K562 (cell line): Measurements from ENCODE around the gene AJAP1. TPM values are rescaled to one million over a fixed set of nuclear protein-coding genes. Genes with fewer than 3 reads are reported as not detected.

ENCODE experiments used
- ATAC-seq: fragments of 200-7000 bp; cut with Tn5 transposase; 3 replicates; pipeline ENCODE4 v1.9.1; 2020; ENCODE audit warnings: moderate library complexity
- BruUV-seq: library from RNA; stranded (reverse); fragments of 400-500 nt; replicated peaks from 2 replicates; lab custom pipeline; 2021; lab: Mats Ljungman, UMichigan
- CTCF ChIA-PET: fragments of 300-600 bp; formaldehyde crosslinking; extraction: SDS; loops from one replicate; lab custom pipeline; 2021; ENCODE audit warnings: low intra/inter-chr PET ratio; lab: Yijun Ruan, JAX
- POLR2A ChIA-PET: fragments of 300-600, 350-650 bp; sonication (Branson Sonifier 250); formaldehyde crosslinking; extraction: SDS; loops from one replicate; lab custom pipeline; 2021; ENCODE audit warnings: antibody characterized with exemption, inconsistent platforms; lab: Yijun Ruan, JAX
- DNase-seq, 4 experiments: peaks; one replicate each; pipeline versions ENCODE4 v3.0.0 to v3.0.0-alpha.2; 2011 to 2018; ENCODE audit warnings: low spot score in 3 of 4, mixed read lengths in 3 of 4; ENCODE audit errors: extremely low read depth in 1 of 4
- FAIRE-seq: peaks from 2 replicates; lab custom pipeline; 2011; peaks lifted over from hg19 to GRCh38; lab: Jason Lieb, UNC
- H2AFZ ChIP-seq: 2 replicates; pipeline ENCODE4 v1.6.0; 2011; ENCODE audit warnings: low read depth, low read length, control low read depth, inconsistent platforms
- H3K27ac ChIP-seq: fragments of 200-600 bp; 3 replicates; pipeline ENCODE4 v1.8.0; 2011; ENCODE audit warnings: low read depth, mild to moderate bottlenecking, control low read depth, inconsistent platforms, low read length, moderate library complexity, mixed read lengths; ENCODE audit errors: extremely low read depth
- H3K27me3 ChIP-seq, 2 experiments: fragments of 300-600 bp in 1 of 2; 2 replicates in 1 of 2; 3 replicates in 1 of 2; pipeline versions ENCODE4 v1.6.0 to v1.8.0; 2011; ENCODE audit warnings: inconsistent platforms in 2 of 2, low read length in 2 of 2, mild to moderate bottlenecking in 1 of 2, mixed read lengths in 1 of 2, moderate library complexity in 1 of 2; ENCODE audit not compliant: control insufficient read depth in 2 of 2, insufficient read depth in 2 of 2
- H3K36me3 ChIP-seq: fragments of 300-600 bp; 3 replicates; pipeline ENCODE4 v1.8.0; 2011; ENCODE audit warnings: mild to moderate bottlenecking, low read length, inconsistent platforms; ENCODE audit not compliant: control insufficient read depth, insufficient read depth
- H3K4me1 ChIP-seq, 2 experiments: fragments of 200-600 bp in 1 of 2; replicated peaks in 1 of 2; 2 replicates in 1 of 2; 3 replicates in 1 of 2; pipeline versions ENCODE4 v1.5.1 to v1.8.0; 2011; ENCODE audit warnings: inconsistent platforms in 2 of 2, low read length in 2 of 2, mild to moderate bottlenecking in 1 of 2, mixed read lengths in 1 of 2, moderate library complexity in 1 of 2; ENCODE audit not compliant: control insufficient read depth in 2 of 2, insufficient read depth in 2 of 2
- H3K4me2 ChIP-seq: 2 replicates; pipeline ENCODE4 v1.6.1; 2011; ENCODE audit warnings: low read length, control low read depth, inconsistent platforms, mixed read lengths; ENCODE audit not compliant: insufficient read depth
- H3K4me3 ChIP-seq: fragments of 200-600 bp; sonication (generic), shearing (Covaris generic); 2 replicates; pipeline ENCODE4 v1.5.1; 2016; ENCODE audit warnings: control low read depth, inconsistent platforms
- H3K79me2 ChIP-seq: fragments of 200-600 bp; 3 replicates; pipeline ENCODE4 v1.8.0; 2011; ENCODE audit warnings: low read length, inconsistent platforms; ENCODE audit not compliant: control insufficient read depth, insufficient read depth
- H3K9ac ChIP-seq, 2 experiments: 2 replicates each; pipeline versions ENCODE4 v1.6.0 to v1.6.1; 2011; ENCODE audit warnings: low read depth in 2 of 2, low read length in 2 of 2, control low read depth in 1 of 2, inconsistent platforms in 1 of 2, mild to moderate bottlenecking in 1 of 2, mixed read lengths in 1 of 2; ENCODE audit not compliant: insufficient read depth in 1 of 2
- H3K9me1 ChIP-seq: one replicate; pipeline ENCODE4 v1.6.0; 2011; ENCODE audit warnings: inconsistent platforms, mild to moderate bottlenecking, low read length, moderate library complexity; ENCODE audit not compliant: control insufficient read depth, insufficient read depth
- H3K9me3 ChIP-seq: replicated peaks from 2 replicates; pipeline ENCODE4 v1.5.1; 2011; ENCODE audit warnings: low read depth, low read length, inconsistent platforms; ENCODE audit not compliant: control insufficient read depth, insufficient read depth
- H4K20me1 ChIP-seq: replicated peaks from 2 replicates; pipeline ENCODE4 v1.6.1; 2011; ENCODE audit warnings: low read length, inconsistent platforms, mixed read lengths; ENCODE audit not compliant: control insufficient read depth, insufficient read depth
- DDX20 ChIP-seq: fragments of 450-650 bp; IDR thresholded peaks from 2 replicates; pipeline ENCODE4 v1.6.1; 2016; ENCODE audit warnings: missing genetic modification characterization, low read depth, mild to moderate bottlenecking, missing compliant biosample characterization, moderate library complexity
- KLF1 ChIP-seq: fragments of 450-650 bp; IDR thresholded peaks from 2 replicates; pipeline ENCODE4 v1.6.1; 2016; ENCODE audit warnings: missing genetic modification characterization, missing compliant biosample characterization
- NR2F6 ChIP-seq: fragments of 450-650 bp; formaldehyde crosslinking; IDR thresholded peaks from 2 replicates; pipeline ENCODE4 v1.4.0; 2020; ENCODE audit warnings: mild to moderate bottlenecking
- POLR2H ChIP-seq: IDR thresholded peaks from 2 replicates; pipeline ENCODE4 v1.6.1; 2016; ENCODE audit warnings: missing genetic modification characterization, low read depth, mild to moderate bottlenecking, control low read depth, missing compliant biosample characterization, moderate library complexity
- POU5F1 ChIP-seq: fragments of 150-350 bp; IDR thresholded peaks from 2 replicates; pipeline ENCODE4 v1.6.1; 2014; ENCODE audit warnings: borderline replicate concordance, low read length, low read depth, mild to moderate bottlenecking; ENCODE audit not compliant: partially characterized antibody
- ZNF253 ChIP-seq: fragments of 250-450 bp; sonication (Bioruptor Pico); conservative IDR thresholded peaks from 2 replicates; pipeline ENCODE4 v1.6.1; 2021; ENCODE audit warnings: mild to moderate bottlenecking
- ZNF561 ChIP-seq: fragments of 450-650 bp; formaldehyde crosslinking; conservative IDR thresholded peaks from 2 replicates; pipeline ENCODE4 v1.4.0; 2020; ENCODE audit warnings: mild to moderate bottlenecking, moderate library complexity
- ZNF695 ChIP-seq: fragments of 450-650 bp; formaldehyde crosslinking; IDR thresholded peaks from 2 replicates; pipeline ENCODE4 v1.4.0; 2020; ENCODE audit warnings: mild to moderate bottlenecking, moderate library complexity
- ZNF699 ChIP-seq: fragments of 250-450 bp; sonication (Bioruptor Pico); IDR thresholded peaks from 2 replicates; pipeline ENCODE4 v1.8.0; 2021; ENCODE audit warnings: mild to moderate bottlenecking, moderate library complexity; ENCODE audit not compliant: insufficient replicate concordance
- WGBS: fragments of 100-300 bp; shearing (Covaris generic); methylation state at CpG from one replicate; pipeline ENCODE4 v1.1.6; 2016; ENCODE audit warnings: low coverage, mixed read lengths; ENCODE audit not compliant: insufficient coverage; ENCODE audit errors: missing lambda C conversion rate; 5-methylcytosine and 5-hydroxymethylcytosine counted together
- in situ Hi-C: fragments of 300-500 bp; cut with MboI; formaldehyde crosslinking; loops from 4 replicates; pipeline ENCODE4 v1.15.0; 2018; ENCODE audit warnings: inconsistent platforms, mixed read lengths
- intact Hi-C: fragments of 100-400 bp; cut with micrococcal nuclease; formaldehyde crosslinking; loops from 2 replicates; pipeline ENCODE4 v1.14.2; 2022
- polyA plus RNA-seq, 8 experiments: library from polyadenylated mRNA; depleted of rRNA in 4 of 8; stranded (reverse) in 5 of 8; unstranded in 3 of 8; fragments of >200 nt; fragmentation: Nextera tagmentation in 2 of 8; fragmentation: Illumina TruSeq in 1 of 8; extraction: Ambion mirVana in 2 of 8; extraction: Trizol in 1 of 8; gene quantifications; 2 replicates each; pipeline versions ENCODE4 v1.2.1 to v1.2.3, GENCODE V29; 2011 to 2014; ENCODE audit warnings: inconsistent platforms in 1 of 8, missing spikeins in 1 of 8
- total RNA-seq, 7 experiments: library from RNA; depleted of rRNA in 6 of 7; stranded (reverse); fragments of >200 nt in 6 of 7; fragmentation: Illumina TruSeq in 2 of 7; extraction: Trizol in 2 of 7; gene quantifications; 2 replicates each; pipeline versions ENCODE4 v1.2.1 to v1.2.3, GENCODE V29; 2011 to 2021; ENCODE audit warnings: low replicate concordance in 1 of 7
- TF ChIP-seq, protein P1 (sequence below): sonication (generic); formaldehyde crosslinking; IDR thresholded peaks from 2 replicates; pipeline ENCODE4 v1.8.0; 2022; ENCODE audit warnings: mild to moderate bottlenecking, missing genetic modification reagents

The AJAP1 gene
- total and polyA plus RNA-seq, 9 of the 15 experiments (the other 6 are each of a cell fraction or from before 2014, with no cell fraction given) = not detected

DNA sequence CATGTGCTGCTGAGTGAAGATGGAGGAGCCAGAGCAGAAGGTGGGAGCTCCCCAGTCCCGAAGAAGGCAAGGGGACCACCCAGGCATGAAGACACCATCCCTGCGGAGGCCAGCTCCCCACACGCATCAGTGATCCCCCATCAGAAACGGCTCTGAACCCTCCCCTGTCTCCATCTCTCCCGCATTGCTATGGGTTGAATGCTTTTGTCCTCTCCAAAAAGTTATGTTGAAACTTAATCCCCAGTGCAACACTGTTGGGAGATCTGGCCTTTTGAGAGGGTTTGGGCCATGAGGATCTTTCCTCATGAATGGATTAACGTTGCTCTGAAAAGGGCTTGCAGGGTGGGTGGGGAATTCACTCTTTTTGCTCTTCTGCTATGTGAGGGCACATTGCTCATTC lies 147.6 kb downstream of the AJAP1 start:
- Histone ChIP-seq H3K9me1 (no peaks in the 10 kb centered on the region), H3K4me3 (no peak overlapping the region), H4K20me1 (no peaks in the 10 kb centered on the region), H3K4me1 (no peaks in the 10 kb centered on the region), H3K27me3 (no peaks in the 10 kb centered on the region; a peak in 1 of 5 replicates), H3K4me2 (no peak overlapping the region), H2AFZ (no peak overlapping the region), H3K79me2 (no peaks in the 10 kb centered on the region), H3K36me3 (no peaks in the 10 kb centered on the region), H3K9ac (no peak overlapping the region), H3K9me3 (no peaks in the 10 kb centered on the region), H3K27ac (no peak overlapping the region)
- WGBS = 2% methylated on average over 6 of the region's 6 CpGs
- CTCF ChIA-PET = no interaction called here
- intact Hi-C loops (no loop called here), in situ Hi-C loops (no loop called here)
- TF ChIP-seq KLF1 (tag) (no peak), POLR2H (tag) (no peak), ZNF253 (no peak), ZNF561 (no peak), ZNF695 (CRISPR knock-in tag) (no peak)
- TF ChIP-seq, protein P1, sequence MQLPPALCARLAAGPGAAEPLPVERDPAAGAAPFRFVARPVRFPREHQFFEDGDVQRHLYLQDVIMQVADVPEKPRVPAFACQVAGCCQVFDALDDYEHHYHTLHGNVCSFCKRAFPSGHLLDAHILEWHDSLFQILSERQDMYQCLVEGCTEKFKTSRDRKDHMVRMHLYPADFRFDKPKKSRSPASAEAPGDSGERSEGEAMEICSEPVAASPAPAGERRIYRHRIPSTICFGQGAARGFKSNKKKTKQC (CRISPR knock-in tag) = no peak
- ATAC-seq (no peak), FAIRE-seq (no peak), DNase-seq (no peak)
- POLR2A ChIA-PET = no interaction called here
- no TSS peak for BruUV-seq

DNA sequence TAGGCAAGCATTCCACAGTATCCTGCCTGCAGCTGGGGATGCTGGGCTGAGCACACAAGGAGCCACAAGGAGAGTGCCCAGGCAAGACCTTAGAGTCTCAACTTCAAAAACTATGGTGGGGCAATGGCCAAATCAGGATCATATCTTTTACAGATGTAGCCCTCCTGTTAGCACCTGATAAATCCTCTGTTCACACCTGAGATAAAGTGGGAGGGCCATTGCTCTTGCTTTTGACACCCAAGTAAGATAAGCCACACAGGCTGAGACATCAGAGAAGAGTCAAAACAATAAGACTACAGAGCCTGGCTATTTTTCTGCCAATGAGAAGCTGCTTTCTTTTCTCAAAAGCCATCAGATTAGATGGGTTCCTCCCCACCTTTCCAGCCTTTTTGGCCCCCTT lies 148.9 kb downstream of the AJAP1 start:
- CTCF ChIA-PET = no interaction called here
- H3K36me3 ChIP-seq = no peaks in the 10 kb centered on the region
- in situ Hi-C loops = no loop called here

More for the DNA sequence above, 148.9 kb downstream of the AJAP1 start:
- no TSS peak for BruUV-seq
- H3K4me3 ChIP-seq = no peak overlapping the region
- H3K4me2 ChIP-seq = no peak overlapping the region
- DNase-seq (no peak), ATAC-seq (no peak), FAIRE-seq (no peak)
- H3K9me1 ChIP-seq = no peaks in the 10 kb centered on the region
- H3K9ac ChIP-seq = no peak overlapping the region
- intact Hi-C loops = no loop called here
- H3K9me3 ChIP-seq = no peaks in the 10 kb centered on the region
- POLR2A ChIA-PET = no interaction called here
- H4K20me1 ChIP-seq = no peaks in the 10 kb centered on the region
- no peak overlapping the region for H3K27ac ChIP-seq
- H3K4me1 ChIP-seq = no peaks in the 10 kb centered on the region
- H2AFZ ChIP-seq = no peak overlapping the region
- no peak for TF ChIP-seq POU5F1
- no peak for TF ChIP-seq NR2F6 (CRISPR knock-in tag)
- no peak for TF ChIP-seq DDX20 (tag)
- no peak for TF ChIP-seq KLF1 (tag)
- no peak for TF ChIP-seq ZNF699 (CRISPR knock-in tag)
- no peaks in the 10 kb centered on the region; a peak in 1 of 5 replicates for H3K27me3 ChIP-seq
- H3K79me2 ChIP-seq = no peaks in the 10 kb centered on the region
